GM21825 (cell line): ENCODE results near the gene MFRP.

Experiments
- ATAC-seq: cut with Tn5 transposase; IDR thresholded peaks from one replicate; pipeline ENCODE4 v1.9.1; 2021; ENCODE audit warnings: mild to moderate bottlenecking, moderate library complexity; ENCODE audit not compliant: unreplicated experiment

Gene MFRP

GRCh38 chr11:119338965-119339588, 7.4 kb downstream of the MFRP start:
- no peak for ATAC-seq

DNA sequence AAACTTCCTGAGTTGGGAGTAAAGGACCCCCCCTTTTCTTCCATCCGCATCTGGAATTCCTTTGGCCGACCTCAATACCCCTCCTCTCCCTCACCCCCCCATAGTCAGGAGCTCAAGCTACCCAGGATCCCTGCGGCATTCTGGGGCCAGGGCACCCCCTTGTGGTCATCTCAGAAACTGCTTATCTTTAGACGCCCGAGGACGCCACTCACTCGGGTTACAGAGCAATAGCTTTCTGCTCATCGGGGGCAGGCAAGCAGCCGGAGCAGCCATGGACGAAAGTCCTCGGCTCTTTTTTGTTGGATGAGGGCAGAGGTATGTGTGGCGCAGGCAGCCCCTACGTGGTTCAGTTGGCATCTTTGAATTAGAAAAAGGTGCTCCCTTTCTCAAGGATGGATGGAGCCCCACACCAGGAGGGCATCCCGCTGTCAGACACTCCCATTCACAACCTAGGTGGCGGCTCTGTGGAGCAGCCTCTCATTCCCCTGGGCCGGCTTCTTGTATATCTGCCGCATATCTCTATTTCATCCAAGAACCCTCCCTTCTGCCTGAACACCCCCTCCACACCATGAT, 8.1 kb downstream of the MFRP start:
- ATAC-seq, result no peak

DNA sequence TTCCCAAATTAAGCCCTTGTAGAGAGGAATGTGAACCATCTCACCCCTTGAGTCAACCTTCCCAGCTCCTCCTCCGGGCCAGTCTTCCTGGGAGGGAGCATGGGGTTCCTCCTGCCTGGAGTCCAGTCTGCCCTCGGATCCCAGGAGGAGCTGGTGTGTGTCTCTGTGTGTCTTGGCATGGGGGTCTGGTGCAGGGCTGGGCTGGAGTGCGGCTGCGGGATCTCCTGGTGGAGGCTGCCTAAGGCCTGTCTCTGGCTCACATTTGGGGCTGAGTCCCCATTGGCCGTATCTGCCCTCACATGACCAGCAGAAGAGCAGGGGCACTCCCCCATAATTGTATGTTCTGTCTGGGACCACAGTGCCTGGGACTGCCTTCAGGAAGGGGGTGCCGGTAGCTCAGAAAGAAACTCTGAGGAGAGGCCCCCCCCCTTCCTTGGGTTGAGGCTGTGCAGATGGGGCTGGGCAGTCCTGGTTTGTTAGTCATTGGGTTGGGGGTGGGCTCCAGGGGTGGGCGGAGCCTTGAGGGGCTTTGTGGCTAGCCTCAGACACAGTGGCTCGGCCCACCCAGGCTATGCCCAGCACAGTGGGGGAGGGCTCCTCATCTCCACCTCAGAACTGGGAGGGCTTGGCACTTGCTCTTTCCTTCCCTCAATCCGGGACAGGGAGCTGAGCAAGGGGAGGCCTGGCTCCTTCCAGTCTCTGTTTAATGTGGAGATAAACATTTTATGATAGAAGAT, 8.8 kb downstream of the MFRP start:
- ATAC-seq, result no peak

GRCh38 chr11:119336744-119337469, 9.6 kb downstream of the MFRP start:
- no peak for ATAC-seq

- no peak for ATAC-seq
These were observed 10.6 kb downstream of the MFRP start for GRCh38 chr11:119335655-119336543.

DNA sequence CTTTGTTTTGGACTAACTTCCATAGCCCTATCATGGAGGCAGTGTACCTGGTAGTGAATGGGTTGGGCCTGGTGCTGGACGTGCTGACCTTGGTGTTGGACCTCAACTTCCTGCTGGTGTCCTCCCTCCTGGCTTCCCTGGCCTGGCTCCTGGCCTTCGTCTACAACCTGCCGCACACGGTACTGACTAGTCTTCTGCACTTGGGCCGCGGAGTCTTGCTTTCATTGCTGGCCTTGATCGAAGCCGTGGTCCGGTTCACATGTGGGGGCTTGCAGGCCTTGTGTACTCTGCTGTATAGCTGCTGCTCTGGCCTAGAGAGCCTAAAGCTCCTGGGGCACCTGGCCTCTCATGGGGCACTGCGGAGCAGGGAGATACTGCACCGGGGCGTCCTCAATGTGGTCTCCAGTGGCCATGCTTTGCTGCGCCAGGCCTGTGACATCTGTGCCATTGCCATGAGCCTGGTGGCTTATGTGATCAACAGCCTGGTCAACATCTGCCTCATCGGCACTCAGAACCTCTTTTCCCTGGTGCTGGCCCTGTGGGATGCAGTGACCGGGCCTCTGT, 11.3 kb downstream of the MFRP start:
- no peak for ATAC-seq

DNA sequence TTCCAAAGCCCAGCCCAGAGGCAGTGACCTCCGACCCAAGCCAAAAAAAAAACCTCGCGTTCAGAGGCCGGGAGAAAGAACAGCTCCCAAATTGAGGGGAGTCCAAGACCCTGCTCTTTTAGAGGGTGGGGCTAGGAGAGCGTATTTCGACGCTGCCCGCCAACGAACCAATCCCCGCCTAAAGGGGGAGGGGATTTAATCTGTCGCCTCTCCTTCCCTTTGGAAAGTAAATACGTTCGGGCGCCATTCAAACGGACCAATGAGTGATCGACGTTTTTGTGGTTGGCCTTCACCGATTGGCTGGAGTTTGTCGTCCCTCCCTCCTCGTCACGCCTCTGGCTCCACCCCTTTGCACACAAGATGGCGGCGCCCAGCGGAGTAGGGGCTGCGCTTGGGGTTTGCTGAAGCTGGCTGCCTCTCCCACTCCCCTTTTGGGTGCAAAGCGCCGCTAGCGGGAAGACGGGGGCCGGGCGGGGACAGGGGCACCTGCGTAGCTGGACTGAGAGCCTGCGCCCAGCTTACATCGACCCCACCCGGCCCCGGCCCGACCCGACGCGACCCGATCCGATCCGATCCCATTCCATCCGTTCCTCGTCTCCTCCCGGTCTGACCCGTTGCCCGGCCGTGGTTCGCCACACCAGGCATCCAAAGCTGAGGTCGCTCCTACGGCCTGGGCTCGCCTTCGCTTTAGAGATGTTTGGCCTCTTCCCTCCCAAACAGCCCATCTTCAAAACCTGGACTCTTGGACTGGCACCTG, 12.2 kb downstream of the MFRP start, which contains the start of gene RNF26:
RNF26 (plus strand) TSS at position 354 of the 757 bp plus-strand sequence. CDS start 596 bp downstream, outside the sequence.
- ATAC-seq, result peak; percentile 91

DNA sequence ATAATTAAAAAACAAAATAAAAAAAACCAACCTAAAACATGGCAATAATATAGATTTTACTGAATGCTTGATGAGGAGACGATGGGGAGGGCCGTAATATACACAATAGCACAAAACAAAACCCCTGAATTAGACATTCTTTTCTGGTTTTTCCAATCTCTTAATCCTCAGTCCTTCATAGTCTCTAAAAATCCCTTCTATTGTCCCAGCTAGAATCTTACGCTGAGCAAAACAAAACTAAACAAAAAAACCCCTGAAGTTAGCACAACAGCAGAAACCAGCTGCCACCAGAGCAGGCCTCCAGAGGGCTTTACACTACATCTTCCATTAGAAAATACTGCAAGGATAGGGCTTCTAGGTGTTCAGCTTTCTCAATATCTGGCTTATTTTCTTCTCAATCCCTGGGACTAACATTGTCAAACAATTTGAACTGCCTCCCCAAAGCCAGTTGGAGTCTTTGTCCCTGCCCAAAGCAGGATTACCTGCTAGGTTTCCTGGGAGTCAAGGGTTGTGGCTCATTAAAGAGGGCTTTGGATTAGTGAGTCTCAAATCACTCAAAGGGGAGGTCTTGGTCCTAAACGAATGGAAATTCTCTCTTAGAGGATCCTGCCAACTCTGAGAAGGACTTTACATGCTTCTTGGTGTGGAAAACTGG, 14.3 kb downstream of the MFRP start:
- no peak for ATAC-seq

DNA sequence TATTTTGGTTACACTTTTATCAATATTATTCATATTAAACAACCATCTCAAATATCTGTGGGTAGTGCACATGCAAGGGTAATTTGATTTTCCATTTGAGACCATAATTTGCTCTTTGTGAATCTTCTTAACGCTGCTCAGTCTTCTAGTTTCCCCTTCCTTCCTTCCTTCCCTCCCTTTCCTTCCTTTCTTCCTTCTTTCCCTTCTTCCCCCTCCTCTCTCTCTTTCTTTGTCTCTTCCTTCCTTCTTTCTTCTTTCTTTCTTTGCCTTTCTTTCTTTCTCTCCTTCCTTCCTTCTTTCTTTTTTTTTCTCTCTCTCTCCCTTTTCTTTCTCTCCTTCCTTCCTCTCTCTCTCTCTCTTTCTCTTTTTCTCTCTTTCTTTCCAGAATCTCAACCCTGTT, 16.3 kb downstream of the MFRP start:
- no peak for ATAC-seq

- no peak for ATAC-seq
These were observed 17.2 kb downstream of the MFRP start for GRCh38 chr11:119329320-119329719.

DNA sequence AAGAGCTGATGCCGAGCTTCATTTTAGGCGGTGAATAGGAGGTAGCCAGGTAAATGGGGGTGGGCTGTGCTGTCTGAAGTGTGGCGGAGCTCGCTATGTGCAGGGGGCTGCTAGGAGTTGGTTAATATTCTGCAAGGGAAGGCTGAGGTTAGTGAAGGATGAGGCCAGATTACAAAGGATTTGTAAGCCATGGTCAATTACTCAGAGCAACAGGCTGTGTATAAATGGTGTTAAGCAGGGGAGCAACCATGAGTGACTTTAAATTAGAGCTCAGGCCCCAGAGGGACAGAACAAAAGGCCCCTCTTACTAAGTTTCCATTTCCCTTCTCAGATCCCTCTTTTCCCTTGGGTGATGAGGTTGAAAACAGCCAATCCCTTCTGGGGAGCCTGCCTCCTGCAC, 22.3 kb downstream of the MFRP start:
- no peak for ATAC-seq

DNA sequence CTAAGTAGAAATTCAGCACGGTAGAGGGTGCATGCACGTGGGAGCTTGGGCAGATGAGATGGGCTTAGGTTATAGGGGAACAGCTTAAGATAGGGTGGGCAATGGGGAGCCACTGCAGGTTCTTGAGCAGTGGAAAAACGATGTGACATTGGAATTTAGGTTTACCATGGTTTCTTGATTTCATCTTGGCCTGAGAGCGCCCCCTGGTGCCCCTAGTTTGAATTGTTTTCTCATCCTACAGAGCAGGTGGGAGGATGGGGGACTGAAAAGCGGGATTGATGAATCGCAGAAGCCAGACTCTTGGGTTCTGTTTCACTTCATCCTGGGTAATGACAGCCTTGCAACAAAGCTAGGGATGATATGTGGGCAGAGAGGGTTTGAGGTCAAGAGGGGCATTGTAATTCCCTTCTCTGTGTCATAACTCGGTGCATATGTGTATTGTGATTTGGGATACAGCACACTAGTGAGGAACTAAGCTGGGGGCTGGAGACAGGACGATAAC, 22.9 kb downstream of the MFRP start:
- no peak for ATAC-seq

- ATAC-seq, result no peak
These were observed 23.5 kb downstream of the MFRP start for GRCh38 chr11:119322921-119323531.

DNA sequence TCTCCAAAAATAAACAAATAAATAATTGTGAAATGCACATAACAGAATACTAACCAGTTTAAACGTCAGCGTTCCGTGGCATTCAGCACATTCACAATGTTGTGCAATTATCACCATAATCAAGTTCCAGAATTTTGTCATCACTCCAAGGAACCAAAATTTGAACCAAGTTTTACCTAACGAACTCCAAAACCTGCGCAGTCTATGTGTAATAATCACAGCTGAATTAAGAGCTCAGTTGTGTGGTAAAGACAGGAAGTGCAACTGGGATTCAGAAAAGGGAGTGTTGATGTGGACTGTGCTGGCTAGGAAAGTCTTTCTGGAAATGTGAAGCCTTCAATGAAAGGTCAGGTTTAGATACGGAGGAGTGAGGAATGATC, 24.2 kb downstream of the MFRP start:
- no peak for ATAC-seq

GRCh38 chr11:119320776-119321524, 25.6 kb downstream of the MFRP start:
- peak; percentile 48 for ATAC-seq

GRCh38 chr11:119320240-119320775, 26.2 kb downstream of the MFRP start:
- no peak for ATAC-seq

GRCh38 chr11:119319700-119320239, 26.7 kb downstream of the MFRP start:
- no peak for ATAC-seq
